Measurements from ENCODE around the gene RNF13.

DNA sequence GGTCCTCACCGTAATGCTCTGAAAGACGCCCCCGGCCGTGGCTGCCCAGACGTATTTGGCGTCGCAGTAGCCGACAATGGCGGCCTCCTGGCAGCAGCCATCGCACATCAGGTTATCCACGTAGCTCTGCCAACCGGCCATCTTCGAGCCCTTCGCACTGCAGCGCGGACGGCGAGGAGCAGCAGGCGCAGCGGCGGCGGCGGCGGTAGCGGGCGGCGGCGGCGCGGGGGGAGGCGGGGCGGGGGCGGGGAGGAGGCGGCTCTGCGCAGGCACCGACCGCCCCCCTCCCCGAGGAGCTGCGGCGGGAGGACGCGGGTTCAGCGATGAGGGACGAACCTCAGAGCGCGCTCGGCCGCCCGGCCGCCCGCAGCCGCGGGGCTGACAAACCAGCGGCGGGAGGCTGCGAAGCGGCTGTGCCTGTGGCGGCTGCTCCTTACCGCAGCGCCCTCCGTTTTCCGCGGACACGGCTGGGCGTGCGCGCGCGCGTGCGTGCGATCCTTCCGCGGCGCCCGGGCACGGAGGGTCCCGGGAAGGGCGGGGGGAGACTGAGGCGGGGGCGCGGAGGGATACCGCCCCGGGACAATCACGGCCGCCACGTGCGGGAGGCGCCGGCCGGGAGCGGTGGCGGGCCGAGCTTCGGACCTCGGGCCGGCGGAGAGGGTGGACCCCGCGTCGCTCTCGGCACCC lies 157.8 kb downstream of the RNF13 start, which contains the start of gene PFN2:
- TF ChIP-seq GATA3 (IDR thresholded peaks at IDR 0.05; ENCODE audit: low read depth, low read length) (no peak), GATA2 (IDR thresholded peaks at IDR 0.05; ENCODE audit: low read depth, low read length) (no peak; the same call in 1 of the 2 replicates)

All from SH-SY5Y (cell line).